Measurements from ENCODE around the gene POU2AF3. TPM values are rescaled to one million over a fixed set of nuclear protein-coding genes. Genes with fewer than 3 reads are reported as not detected.
"Not testable (repeated sequence)": the region's sequence is repeated elsewhere in the genome, so short reads cannot be mapped to it uniquely, and the experiment has no call there.

The POU2AF3 gene, protein sequence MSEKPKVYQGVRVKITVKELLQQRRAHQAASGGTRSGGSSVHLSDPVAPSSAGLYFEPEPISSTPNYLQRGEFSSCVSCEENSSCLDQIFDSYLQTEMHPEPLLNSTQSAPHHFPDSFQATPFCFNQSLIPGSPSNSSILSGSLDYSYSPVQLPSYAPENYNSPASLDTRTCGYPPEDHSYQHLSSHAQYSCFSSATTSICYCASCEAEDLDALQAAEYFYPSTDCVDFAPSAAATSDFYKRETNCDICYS
- total RNA-seq (ENCODE audit: insufficient read depth, low replicate concordance) = not detected

DNA sequence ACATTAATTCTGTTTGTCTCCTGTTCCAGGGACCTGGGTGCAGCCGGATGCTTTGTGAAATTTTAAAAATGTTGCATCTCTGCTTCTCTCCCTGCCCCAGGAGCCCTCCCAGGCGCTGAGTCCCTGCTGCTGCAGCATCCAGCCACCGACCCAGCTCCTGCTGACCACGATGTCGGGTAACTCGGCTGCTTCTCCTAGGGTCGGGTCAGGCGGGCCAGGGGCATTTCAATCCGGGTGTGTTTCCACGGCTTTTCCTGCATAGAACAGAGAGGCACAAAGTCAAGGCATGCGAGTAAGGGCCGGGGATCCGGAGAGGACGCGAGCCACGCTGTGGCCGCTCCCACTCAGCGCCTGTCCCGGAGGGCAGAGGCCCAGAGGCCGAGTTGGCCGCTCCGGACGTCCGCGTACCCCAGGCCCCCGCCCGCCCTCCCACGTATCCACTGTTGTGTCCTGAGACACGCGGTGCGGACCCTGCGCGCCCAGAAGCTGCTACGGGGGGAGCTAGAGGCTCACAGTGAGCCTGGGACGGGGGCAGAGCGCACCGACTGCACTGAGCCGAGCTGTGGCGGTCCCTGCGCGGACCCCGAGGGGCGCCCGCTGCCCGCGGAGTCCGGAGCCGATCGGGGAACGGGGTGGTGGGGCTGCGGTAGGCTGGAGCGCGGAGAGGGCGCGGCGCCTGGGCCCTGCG is at the start of gene POU2AF3:
Gene POU2AF3, plus strand, starts transcription at position 134 of the 688 bp plus-strand sequence. Its CDS starts 36 bp downstream, at position 170.
- no peak for DNase-seq (ENCODE audit: low spot score)

DNA sequence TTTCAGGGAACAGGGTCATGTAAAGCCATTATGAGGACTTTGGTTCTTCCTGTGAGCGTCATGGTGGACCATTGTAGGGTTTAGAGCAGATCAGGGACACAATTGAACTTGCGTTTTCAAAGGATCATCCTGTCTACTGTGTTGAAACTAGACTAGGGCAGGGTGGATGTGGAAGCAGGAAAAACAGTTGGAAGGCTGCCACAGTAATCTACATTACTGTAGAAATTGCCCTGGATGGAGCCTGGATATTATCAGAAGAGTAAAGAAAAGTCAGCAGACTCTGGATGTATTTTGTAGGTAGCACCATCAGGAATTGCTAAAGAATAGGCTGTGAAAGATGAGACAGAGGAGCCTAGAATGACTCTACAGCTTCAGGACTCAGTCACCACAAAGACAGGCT is 47.4 kb upstream of the POU2AF3 start:
- DNase-seq (ENCODE audit: low spot score) = peak; percentile 66

DNA sequence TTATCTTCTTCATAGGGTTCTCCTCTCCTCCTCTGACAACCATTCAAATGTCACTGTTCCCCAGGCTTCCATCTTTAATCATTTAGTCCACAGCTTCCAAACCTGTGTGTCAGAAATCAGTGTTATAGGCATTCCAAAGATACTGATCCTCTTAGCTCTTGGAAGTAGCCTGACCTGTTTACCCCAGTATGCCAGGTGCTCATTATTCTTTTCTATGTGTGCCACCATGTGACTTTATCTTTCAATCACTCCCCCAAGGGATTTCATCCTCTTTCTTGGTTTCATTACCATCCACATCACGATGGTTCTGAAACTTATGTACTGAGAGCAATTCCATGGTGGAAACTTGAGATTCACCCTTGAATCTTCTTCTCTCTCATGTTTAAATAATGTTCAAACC is 45.2 kb upstream of the POU2AF3 start:
- no peak for DNase-seq (ENCODE audit: low spot score)

DNA sequence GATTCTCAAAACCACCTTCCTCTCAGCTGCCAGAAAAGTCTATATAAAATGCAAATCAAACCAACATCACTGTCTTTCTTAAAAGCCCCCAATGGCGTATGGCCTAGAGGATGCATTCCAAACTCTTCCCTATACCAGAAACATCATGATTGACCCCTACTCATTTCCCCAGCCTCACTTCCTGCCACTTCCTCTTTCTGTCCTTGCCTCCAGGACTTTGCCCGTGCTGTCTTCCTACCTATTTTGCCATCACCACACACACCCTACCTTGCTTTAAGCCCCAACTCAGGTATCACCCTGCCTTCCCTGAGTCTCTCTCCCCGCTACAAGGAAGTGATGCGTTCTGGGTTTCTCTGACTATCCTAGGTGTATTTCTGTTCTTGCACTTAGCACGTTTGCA is 44.7 kb upstream of the POU2AF3 start:
- DNase-seq (ENCODE audit: low spot score) = no peak

DNA sequence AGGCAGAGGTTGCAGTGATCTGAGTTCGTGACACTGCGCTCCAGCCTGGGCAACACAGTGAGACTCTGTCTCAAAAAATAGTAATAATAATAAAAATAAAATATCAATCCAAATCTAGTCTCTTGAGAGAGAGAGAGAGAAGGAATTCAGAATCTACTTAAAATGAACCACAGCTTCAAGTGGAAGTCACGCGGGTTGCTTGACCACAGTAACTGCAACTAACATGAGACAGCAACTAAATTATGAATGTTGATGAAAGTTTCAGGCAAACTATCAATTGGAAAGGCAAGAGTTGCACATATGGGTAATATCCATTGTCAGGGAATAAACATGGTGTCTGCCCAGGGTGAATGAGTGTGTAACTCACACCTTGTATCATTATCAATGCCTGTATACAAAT is 40.3 kb upstream of the POU2AF3 start:
- DNase-seq (ENCODE audit: low spot score) = no peak

DNA sequence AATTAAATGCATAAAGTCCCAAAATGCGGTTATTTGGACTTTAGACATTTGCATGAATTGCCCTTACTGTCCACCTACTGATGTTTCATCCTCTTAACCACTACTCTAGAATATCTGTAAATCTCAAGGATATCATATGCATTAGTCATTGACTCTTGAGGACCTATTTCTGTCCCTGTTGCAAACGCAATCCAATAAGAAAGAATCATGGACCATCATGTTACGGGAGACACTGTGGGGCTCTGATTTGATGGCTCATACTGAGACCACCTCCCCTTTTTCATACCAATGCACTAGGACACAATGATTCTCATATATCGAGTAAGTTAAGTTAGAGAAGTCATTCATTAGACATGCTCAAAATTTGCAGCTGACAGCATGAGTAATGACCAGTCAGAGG is 38.5 kb upstream of the POU2AF3 start:
- no peak for DNase-seq (ENCODE audit: low spot score)

DNA sequence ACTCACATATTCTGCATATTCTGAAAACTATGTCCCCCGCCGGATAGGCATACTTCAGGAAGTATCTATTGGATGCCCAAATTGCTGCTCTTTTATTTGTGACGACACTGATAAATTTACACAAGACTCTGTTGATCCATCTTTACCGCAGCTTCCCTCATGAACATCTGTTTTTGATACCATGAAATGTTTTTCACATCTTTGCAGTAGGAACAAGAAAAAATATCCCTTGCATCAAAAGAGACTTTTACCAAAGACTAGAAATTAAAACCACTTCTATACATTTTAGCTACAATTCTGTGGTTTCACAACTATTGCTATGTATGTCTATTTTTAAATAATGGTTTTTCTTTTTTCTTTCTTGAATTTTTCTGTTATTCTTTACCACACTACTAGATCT is 37.5 kb upstream of the POU2AF3 start:
- DNase-seq (ENCODE audit: low spot score) = no peak

DNA sequence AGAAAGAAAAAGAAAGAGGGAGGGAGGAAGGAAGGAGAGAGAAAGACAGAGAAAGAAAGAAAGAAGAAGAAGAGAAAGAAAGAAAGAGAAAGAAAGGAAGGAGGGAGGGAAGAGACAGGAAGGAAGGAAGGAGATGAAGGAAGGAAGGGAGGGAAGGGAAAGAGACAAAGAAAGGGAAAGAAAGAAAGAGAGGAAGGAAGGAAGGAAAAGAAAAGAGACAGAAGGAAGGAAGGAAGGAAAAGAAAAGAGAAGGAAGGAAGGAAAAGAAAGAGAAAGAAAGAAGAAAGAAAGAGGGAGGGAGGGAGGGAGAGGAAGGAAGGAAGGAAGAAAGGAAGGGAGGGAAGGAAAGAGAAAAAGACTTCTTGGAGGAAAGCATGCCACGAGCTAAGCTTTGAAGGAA is 33.7 kb upstream of the POU2AF3 start:
- DNase-seq (ENCODE audit: low spot score) = no peak

DNA sequence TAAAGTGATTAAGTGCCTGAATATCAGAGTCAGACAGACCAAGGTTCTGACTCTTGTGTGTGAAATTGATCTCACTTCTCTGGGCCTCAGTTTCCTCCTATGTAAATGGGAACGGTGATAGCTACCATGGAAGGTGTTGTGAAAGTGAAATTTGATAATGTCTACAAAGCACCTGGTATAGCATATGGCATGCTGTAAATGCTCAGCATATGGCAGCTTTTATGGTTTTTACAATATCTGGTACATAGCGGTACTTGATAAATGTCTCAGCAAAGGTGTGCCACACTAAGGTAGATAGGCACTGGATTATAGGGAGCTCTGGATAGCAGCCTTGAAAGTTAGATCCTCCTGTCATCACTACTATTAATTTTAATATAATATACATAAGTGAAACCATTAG is 32.9 kb upstream of the POU2AF3 start:
- DNase-seq (ENCODE audit: low spot score) = no peak

DNA sequence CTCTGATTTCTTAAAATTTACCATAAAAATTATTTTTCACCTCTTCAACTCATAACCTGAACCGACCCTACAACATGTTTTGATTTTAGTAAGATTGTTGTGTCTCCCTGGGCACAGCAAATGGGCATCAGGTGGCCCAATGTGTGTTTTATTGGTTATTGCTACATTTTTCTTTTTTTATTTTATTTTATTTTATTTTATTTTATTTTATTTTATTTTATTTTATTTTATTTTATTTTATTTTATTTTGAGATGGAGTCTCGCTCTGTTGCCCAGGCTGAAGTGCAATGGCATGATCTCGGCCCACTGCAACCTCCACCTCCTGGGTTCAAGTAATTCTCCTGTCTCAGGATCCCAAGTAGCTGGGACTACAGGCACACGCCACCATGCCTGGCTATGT is 30.0 kb upstream of the POU2AF3 start:
- DNase-seq (ENCODE audit: low spot score) = not testable (repeated sequence)

DNA sequence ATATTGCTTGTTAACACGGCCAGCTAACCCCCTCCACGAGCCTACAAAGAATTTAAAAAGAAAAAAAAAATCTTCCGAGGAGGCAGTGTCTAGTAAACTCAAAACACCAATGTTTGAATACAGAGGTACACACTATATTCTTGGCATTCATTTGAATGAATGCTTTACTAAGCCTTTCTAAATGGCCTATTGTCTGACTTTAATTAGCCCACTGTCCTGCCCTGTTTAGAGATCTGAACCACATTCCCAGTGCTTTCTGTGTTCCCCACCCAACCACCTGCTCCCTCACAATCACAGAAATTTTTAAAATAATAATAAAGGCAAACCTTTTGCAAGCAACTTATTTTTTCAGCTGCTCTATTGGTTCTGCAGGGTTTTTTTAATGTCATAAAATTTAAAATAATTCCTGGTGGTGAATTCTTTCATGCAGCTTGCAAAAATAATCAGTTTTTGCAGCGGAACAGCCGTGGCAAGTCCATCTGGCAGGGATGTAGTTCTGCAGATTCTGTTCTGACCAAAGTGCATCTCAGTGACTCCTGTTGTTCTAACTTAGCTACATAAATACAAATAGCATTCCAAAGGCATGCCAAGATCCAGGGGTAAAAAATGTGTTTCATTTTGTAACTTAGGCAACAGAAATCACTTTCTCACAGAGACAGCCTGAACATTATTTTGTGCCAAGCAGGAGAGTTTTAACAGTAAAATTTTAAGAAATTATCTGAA is 29.0 kb upstream of the POU2AF3 start:
- peak; percentile 26 for DNase-seq (ENCODE audit: low spot score)

DNA sequence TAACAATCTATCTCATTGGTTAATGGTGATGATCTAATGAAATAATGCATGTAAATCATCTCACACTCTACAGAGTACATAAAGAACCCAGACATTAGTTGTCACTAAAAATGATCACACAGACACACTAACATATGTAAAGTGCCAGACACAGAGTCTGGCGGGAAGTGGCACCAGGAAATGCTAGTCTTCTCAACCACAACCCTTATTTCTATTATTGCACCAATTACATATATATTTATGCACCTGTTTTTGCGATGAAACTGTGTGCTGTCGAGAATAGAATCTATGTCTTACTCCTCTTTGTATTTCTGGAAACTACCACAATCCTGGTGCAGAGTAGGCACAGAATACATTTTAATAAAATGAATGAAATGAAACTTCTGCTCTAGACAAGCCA is 25.9 kb upstream of the POU2AF3 start:
- no peak for DNase-seq (ENCODE audit: low spot score)

DNA sequence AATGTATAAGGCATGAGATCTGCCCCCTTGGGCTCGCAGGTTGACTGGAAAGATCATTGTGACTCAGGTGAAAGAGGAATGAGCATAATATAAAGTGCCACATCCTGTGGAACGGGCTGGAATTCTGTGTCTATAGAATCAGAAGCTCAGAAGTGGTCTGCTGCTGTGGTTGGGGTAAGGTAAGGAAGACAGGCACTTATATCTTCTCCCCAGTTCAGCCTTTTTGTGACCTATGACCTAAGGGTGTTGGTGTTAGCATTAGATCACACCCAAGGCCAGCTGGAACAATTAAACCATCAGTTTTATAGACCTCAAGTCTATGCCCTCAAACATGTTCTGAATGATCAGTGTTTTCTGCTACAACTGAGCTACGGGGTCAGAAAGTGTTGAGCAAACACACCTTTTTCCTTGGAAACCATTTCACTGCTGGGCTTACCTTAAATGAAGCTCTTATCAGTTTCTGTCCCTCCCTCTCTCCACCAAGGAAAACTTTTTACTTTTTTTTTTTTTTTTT is 15.7 kb upstream of the POU2AF3 start:
- no peak for DNase-seq (ENCODE audit: low spot score)

DNA sequence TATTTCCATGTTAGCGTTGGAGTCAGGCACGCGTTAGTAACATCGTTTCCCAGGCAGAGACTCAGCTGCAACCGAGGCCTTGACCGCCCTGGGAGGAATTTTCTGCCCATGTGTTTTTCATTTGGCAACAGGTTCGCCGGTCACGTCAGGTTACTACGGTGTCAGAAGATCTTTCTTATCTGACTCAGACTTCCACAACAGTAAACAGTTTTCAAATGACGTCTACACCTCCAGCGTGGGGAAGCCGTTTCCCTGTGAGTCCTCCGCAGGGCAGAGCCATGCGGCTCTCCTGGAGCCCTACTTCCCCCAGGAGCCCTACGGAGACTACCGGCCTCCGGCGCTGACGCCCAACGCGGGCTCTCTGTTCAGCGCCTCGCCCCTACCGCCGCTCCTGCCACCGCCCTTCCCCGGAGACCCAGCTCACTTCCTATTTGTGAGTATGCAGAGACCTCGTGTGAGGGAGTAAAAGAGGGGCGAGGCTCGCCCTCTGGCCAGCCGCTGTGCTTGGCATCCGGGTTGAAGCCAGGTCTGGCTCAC is 14.3 kb upstream of the POU2AF3 start:
- no peak for DNase-seq (ENCODE audit: low spot score)

DNA sequence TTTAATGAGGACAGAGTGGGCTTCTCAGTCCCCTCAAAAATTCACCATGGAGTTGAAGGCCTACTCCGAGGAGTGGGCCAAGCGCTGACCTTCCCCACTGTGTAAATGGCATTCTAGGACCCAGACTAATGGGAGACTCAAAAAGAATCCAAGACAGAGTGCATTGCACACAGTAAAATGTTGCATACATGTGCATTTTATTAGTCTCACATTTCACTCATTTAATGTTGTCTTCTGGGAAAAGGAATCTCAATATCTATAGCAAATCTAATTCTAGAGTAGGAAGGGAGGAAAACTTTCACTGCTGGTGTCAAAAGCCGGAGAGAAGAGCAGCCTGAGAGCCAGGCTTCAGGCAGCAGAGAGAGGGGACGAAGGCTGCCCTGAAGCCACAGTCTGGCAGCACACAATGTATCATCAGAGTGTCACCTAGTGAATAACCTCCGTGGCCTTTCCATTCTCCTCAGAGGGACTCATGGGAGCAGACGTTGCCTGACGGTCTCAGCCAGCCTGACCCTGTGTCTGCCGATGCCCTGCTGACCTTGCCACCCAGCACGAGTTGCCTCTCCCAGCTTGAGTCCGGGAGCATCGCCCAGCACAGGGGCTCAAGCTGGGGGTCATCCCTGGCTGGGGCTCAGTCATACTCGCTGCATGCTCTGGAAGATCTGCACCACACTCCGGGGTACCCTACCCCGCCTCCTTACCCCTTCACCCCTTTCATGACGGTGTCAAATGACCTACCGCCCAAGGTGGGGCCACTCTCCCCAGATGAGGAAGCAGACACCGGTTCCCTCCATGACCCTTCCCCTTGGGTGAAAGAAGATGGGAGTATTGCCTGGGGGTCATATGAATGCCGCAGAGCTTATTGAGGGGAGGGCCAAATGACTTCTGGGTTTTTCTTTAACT is 12.9 kb upstream of the POU2AF3 start:
- DNase-seq (ENCODE audit: low spot score) = no peak

DNA sequence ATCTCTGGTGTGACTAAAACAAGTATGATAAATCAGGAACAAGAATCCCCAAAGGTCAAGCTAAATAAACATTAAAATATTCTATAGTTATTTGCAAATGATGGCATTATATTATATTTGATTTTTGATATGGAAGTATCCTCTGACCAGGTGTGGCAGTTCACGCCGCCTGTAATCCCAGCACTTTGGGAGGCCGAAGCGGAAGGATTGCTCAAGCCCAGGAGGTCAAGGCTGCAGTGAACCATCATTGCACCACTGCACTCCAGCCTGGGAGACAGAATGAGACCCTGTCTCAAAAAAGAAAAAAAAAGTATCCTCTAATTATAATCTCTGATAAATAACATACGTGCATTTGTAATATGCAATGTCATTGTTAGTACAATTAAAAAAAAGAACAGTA is 6.6 kb upstream of the POU2AF3 start:
- no peak for DNase-seq (ENCODE audit: low spot score)

DNA sequence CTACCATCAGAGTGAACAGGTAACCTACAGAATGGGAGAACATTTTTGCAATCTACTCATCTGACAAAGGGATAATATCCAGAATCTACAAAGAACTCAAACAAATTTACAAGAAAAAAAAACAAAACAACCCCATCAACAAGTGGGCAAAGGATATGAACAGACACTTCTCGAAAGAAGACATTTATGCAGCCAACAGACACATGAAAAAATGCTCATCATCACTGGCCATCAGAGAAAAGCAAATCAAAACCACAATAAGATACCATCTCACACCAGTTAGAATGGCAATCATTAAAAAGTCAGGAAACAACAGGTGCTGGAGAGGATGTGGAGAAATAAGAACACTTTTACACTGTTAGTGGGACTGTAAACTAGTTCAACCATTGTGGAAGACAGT is 5.9 kb upstream of the POU2AF3 start:
- DNase-seq (ENCODE audit: low spot score) = not testable (repeated sequence)

DNA sequence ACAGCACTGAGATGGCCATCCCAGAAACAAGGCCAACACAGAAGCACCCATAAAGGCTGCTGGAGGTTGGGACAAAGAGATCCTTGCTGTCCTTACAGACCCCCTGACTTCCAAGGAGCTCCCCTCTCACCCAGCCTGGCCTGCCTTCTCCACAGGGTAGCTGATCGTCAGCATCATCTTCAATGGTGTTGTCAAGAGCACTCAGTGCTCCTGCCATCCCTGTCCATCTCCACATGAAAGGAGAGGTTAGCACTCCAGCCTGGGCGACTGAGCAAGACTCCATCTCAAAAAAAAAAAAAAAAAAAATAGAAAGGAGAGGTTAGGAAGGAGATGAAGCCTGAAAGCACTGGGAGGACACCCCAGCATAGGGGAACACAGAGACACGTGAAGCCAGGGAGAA is 2.1 kb upstream of the POU2AF3 start:
- DNase-seq (ENCODE audit: low spot score) = no peak

DNA sequence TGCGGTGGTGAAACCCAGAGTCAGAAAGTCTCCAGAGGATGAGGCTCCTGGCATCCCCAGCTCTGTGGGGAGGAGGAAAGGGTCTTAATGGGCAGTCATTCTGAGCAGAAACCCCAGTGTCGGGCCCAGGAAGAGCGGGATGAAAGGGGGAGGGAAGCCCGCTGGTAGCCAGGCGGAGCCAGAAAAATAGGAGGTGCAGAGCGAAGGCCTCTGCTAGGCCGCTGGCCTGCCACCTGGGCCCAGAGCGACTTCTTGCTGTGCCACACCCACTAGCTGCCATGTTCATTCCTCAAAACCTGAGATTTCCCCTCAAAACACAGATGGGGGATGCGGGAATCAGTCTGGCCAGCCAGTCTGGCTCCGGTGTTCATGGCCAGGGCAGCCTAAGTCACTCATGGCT is 650 bp upstream of the POU2AF3 start:
- DNase-seq (ENCODE audit: low spot score) = no peak

DNA sequence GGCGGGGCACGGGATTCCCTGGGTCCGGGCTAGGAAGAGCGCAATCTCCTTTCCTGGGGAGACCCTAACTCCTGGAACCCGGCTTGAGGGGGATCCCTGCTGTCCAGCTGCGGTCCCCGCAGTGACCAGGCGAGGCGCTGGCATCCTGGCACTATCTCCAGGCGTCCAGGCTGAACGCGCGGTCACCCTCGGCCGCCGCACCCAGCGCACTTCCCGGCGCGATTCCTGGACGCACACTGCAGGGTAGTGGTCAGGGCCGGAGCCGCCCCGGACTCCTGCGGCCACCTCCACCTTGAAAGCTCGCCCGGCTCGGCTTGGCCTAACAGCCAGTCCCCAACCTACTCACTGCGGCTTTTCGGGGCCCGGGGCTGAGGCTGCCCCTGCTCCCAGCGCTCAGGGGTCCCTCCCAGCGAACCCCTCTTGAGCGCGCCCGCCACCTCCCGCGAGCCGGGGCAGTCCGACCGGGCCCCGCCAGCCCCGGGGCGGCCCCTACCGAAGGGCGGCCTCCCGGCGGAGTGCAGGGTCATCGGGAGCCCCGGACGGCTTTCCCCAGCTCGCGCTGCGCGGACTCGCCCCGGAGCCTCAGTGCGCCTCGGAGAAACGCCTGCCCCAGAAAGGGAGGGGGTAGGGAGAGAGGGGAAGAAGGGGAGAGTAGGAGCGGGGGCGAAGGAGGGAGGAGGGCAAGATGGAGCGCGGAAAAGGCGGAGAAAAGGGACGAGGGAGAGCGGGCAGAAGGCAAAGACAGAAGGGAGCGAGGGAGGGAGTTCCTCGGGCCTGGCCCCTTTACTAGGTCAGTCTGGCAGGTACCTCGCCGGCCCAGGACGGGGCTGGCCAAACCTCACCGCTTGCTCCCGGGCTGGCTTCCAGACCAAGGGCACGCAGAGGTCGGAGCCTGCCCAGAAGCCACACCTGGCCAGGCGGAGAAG is 1.0 kb downstream of the POU2AF3 start:
- DNase-seq (ENCODE audit: low spot score) = peak; percentile 56
